ENCODE results near the gene NEK10. TPM values are rescaled to one million over a fixed set of nuclear protein-coding genes. Genes with fewer than 3 reads are reported as not detected.

NEK10 gene
- total and polyA plus RNA-seq, 2 of the 4 experiments (the other 2 are of a cell fraction) = 2.2 to 6.6 TPM

DNA sequence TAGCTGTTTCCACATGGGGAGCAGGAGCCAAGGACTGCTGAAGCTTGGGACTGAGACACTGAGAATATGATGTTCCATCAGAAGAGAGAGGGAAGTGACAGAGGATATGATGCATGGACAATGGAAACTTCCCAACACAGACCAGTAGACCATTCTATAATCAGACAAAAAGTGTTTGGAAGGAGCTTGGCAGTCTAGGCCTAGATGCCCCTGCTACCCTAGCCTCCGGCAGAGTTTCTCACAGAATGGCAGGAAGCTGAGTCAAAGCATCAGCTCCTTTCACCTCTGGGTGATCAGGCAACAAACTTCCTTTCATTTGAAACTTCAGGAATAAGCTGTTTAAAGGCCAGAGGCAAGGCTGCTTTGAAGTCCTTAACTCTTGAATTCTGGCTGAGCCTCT is 222.0 kb downstream of the NEK10 start:
- no TSS peak for BruUV-seq (replicated peaks)
- ChIA-PET POLR2A (ENCODE audit: unreplicated experiment) (no interaction called here), CTCF (interaction anchor here (0.8 to 0.9 kb wide), 2 partner anchors 13 kb away, joined by 3 read pairs; no protein-coding TSS in a partner anchor)
- Histone ChIP-seq H4K5ac (ENCODE audit: low read depth, low read length) (no peak overlapping the region), H4K20me1 (ENCODE audit: insufficient read depth, low read length) (no peaks in the 10 kb centered on the region), H3K27me3 (ENCODE audit: control insufficient read depth, insufficient read depth, low read length) (no peaks in the 10 kb centered on the region), H2BK20ac (ENCODE audit: low read depth, low read length) (no peak overlapping the region), H2BK120ac (ENCODE audit: low read depth, low read length) (no peak overlapping the region), H4K8ac (ENCODE audit: low read depth in 2 of 2, low read length in 2 of 2) (no peak overlapping the region), H3K56ac (ENCODE audit: extremely low read depth, insufficient read depth, low read length) (no peak overlapping the region), H3K18ac (ENCODE audit: low read depth, low read length) (no peak overlapping the region), H3K14ac (replicated peaks; ENCODE audit: low read depth, low read length) (no peak overlapping the region), H2BK15ac (ENCODE audit: low read depth, low read length) (no peak overlapping the region), H3K9ac (ENCODE audit: low read depth, low read length) (no peak overlapping the region), H3K79me1 (ENCODE audit: low read depth in 1 of 2, low read length in 2 of 2) (no peaks in the 10 kb centered on the region), H3K23ac (ENCODE audit: low read depth, low read length) (no peak overlapping the region), H3K9me3 (ENCODE audit: control insufficient read depth, insufficient read depth, low read length) (no peaks in the 10 kb centered on the region), H2AK9ac (replicated peaks; ENCODE audit: low read depth, low read length, poor library complexity) (no peak overlapping the region), H3K4ac (ENCODE audit: low read depth, low read length) (no peak overlapping the region), H2AK5ac (ENCODE audit: low read depth, low read length) (no peak overlapping the region), H2AFZ (replicated peaks; ENCODE audit: low read length, poor library complexity) (no peak overlapping the region), H3K36me3 (ENCODE audit: control insufficient read depth, insufficient read depth, low read length) (no peaks in the 10 kb centered on the region), H3K4me1 (ENCODE audit: control insufficient read depth, insufficient read depth, low read length) (no peaks in the 10 kb centered on the region), H3K27ac (ENCODE audit: insufficient read depth, low read length) (no peak overlapping the region), H4K91ac (ENCODE audit: insufficient read depth, low read depth, low read length) (no peak overlapping the region), H2BK5ac (ENCODE audit: low read depth, low read length, poor library complexity, severe bottlenecking) (no peak overlapping the region), H3K4me2 (ENCODE audit: low read depth, low read length) (no peak overlapping the region), H3K9me1 (ENCODE audit: insufficient read depth, low read length) (no peaks in the 10 kb centered on the region), H3K4me3 (ENCODE audit: insufficient read depth, low read depth, low read length) (no peak overlapping the region)
- TF ChIP-seq MAFK (IDR thresholded peaks at IDR 0.05; ENCODE audit: low read depth, low read length) = no peak
- no peak for TF ChIP-seq RFX5 (IDR thresholded peaks at IDR 0.05; ENCODE audit: low read depth, low read length)
- TF ChIP-seq SMC3 (IDR thresholded peaks at IDR 0.05; ENCODE audit: low read depth, low read length) = no peak
- no peak for TF ChIP-seq MXI1 (IDR thresholded peaks at IDR 0.05; ENCODE audit: borderline replicate concordance, low read depth, low read length)
- no peak for TF ChIP-seq CHD1 (IDR thresholded peaks at IDR 0.05; ENCODE audit: low read depth, low read length)
- TF ChIP-seq, protein P1, sequence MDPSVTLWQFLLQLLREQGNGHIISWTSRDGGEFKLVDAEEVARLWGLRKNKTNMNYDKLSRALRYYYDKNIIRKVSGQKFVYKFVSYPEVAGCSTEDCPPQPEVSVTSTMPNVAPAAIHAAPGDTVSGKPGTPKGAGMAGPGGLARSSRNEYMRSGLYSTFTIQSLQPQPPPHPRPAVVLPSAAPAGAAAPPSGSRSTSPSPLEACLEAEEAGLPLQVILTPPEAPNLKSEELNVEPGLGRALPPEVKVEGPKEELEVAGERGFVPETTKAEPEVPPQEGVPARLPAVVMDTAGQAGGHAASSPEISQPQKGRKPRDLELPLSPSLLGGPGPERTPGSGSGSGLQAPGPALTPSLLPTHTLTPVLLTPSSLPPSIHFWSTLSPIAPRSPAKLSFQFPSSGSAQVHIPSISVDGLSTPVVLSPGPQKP (IDR thresholded peaks at IDR 0.05; ENCODE audit: borderline replicate concordance, low read depth, low read length) = no peak
- no peak for TF ChIP-seq RCOR1 (IDR thresholded peaks at IDR 0.05; ENCODE audit: insufficient replicate concordance, low read length)
- no peak for TF ChIP-seq RAD21 (IDR thresholded peaks at IDR 0.05; ENCODE audit: low read length)
- TF ChIP-seq, protein P2, sequence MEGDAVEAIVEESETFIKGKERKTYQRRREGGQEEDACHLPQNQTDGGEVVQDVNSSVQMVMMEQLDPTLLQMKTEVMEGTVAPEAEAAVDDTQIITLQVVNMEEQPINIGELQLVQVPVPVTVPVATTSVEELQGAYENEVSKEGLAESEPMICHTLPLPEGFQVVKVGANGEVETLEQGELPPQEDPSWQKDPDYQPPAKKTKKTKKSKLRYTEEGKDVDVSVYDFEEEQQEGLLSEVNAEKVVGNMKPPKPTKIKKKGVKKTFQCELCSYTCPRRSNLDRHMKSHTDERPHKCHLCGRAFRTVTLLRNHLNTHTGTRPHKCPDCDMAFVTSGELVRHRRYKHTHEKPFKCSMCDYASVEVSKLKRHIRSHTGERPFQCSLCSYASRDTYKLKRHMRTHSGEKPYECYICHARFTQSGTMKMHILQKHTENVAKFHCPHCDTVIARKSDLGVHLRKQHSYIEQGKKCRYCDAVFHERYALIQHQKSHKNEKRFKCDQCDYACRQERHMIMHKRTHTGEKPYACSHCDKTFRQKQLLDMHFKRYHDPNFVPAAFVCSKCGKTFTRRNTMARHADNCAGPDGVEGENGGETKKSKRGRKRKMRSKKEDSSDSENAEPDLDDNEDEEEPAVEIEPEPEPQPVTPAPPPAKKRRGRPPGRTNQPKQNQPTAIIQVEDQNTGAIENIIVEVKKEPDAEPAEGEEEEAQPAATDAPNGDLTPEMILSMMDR (conservative IDR thresholded peaks at IDR 0.05; ENCODE audit: low read depth, low read length) = no peak
- TF ChIP-seq, protein P3, sequence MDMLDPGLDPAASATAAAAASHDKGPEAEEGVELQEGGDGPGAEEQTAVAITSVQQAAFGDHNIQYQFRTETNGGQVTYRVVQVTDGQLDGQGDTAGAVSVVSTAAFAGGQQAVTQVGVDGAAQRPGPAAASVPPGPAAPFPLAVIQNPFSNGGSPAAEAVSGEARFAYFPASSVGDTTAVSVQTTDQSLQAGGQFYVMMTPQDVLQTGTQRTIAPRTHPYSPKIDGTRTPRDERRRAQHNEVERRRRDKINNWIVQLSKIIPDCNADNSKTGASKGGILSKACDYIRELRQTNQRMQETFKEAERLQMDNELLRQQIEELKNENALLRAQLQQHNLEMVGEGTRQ (IDR thresholded peaks at IDR 0.05; ENCODE audit: low read depth, low read length) = no peak
- TF ChIP-seq NFE2L2 (IDR thresholded peaks at IDR 0.05; ENCODE audit: low read depth, low read length) = no peak
- dilution Hi-C loops (cut with HindIII; ENCODE audit: low sequenced_read_pairs, unreplicated experiment) = no loop called here
- WGBS, 2 experiments (ENCODE audit: extremely low coverage in 2 of 2, insufficient read length in 1 of 2) = 83% methylated on average over 1 of the region's 1 CpG; no CpG with 5 or more reads in 1 of the 2 experiments
- in situ Hi-C loops (cut with MboI; ENCODE audit: low sequenced_read_pairs) = no loop called here
- intact Hi-C loops (cut with micrococcal nuclease) = no loop called here
- DNase-seq (peak; percentile 9), ATAC-seq (ENCODE audit: low read depth) (peak; percentile 29)
